Measurements from ENCODE around the gene CACNA1G.

CACNA1G gene

GRCh38 chr17:50550661-50551432 is 9.7 kb upstream of the CACNA1G start:
- H2BK5ac ChIP-seq (ENCODE audit: low read length) = peak overlapping the region; percentile 42
- H3K4me1 ChIP-seq (ENCODE audit: control insufficient read depth in 2 of 2, insufficient read depth in 1 of 2, low read depth in 1 of 2, low read length in 2 of 2) = peaks cover 9 to 11% of the 10 kb centered on the region in 2 donors

GRCh38 chr17:50551433-50551815 is 9.1 kb upstream of the CACNA1G start:
- Histone ChIP-seq H3K36me3 (replicated peaks in 1 of 2; ENCODE audit: control insufficient read depth in 2 of 2, insufficient read depth in 2 of 2, low read length in 2 of 2) (peaks cover 0 to 2% of the 10 kb centered on the region in 2 donors), H2BK120ac (ENCODE audit: low read depth, low read length) (peak overlapping the region; percentile 88), H3K9me3 (replicated peaks in 1 of 2; ENCODE audit: control insufficient read depth in 2 of 2, insufficient read depth in 1 of 2, low read depth in 1 of 2, low read length in 2 of 2) (no peaks in the 10 kb centered on the region), H3K27ac (replicated peaks; ENCODE audit: low read length) (no peak overlapping the region), H3K4ac (ENCODE audit: low read length) (no peak overlapping the region), H3K9ac (ENCODE audit: low read depth, low read length, poor library complexity) (no peak overlapping the region), H2AK5ac (ENCODE audit: low read depth, low read length) (peak overlapping the region; percentile 90), H3K4me2 (ENCODE audit: insufficient read depth, low read length, poor library complexity, severe bottlenecking) (no peak overlapping the region), H3K18ac (ENCODE audit: low read length) (peak overlapping the region; percentile 59), H3K14ac (ENCODE audit: low read length) (no peak overlapping the region), H2BK12ac (ENCODE audit: low read length) (no peak overlapping the region), H3K79me1 (ENCODE audit: low read depth, low read length) (peaks cover 4% of the 10 kb centered on the region), H4K91ac (ENCODE audit: low read depth, low read length, poor library complexity) (no peak overlapping the region), H3K27me3 (ENCODE audit: control insufficient read depth in 3 of 3, insufficient read depth in 3 of 3, low read depth in 1 of 3, low read length in 3 of 3) (no peaks in the 10 kb centered on the region), H2BK5ac (ENCODE audit: low read length) (peak overlapping the region; percentile 42), H3K23ac (ENCODE audit: low read depth, low read length, poor library complexity) (no peak overlapping the region), H3K4me3 (ENCODE audit: low read length in 2 of 2) (no peak overlapping the region), H2AFZ (ENCODE audit: low read length) (no peak overlapping the region), H3K4me1 (ENCODE audit: control insufficient read depth in 2 of 2, insufficient read depth in 1 of 2, low read depth in 1 of 2, low read length in 2 of 2) (peaks cover 11% of the 10 kb centered on the region in 2 donors), H4K8ac (ENCODE audit: low read depth, low read length) (no peak overlapping the region), H2BK15ac (ENCODE audit: low read length) (peak overlapping the region; percentile 82)
- WGBS, 2 donors (ENCODE audit: extremely low coverage in 2 of 2, insufficient read length in 2 of 2, insufficient replicate concordance in 1 of 2) = no CpG with 5 or more reads among the region's 8 CpGs
- DNase-seq (ENCODE audit: low spot score) = no peak

More at GRCh38 chr17:50550661-50551432, 9.7 kb upstream of the CACNA1G start:
- no peak overlapping the region for H2BK12ac ChIP-seq (ENCODE audit: low read length)
- H3K4me3 ChIP-seq (ENCODE audit: low read length in 2 of 2) = no peak overlapping the region
- H4K91ac ChIP-seq (ENCODE audit: low read depth, low read length, poor library complexity) = no peak overlapping the region
- H3K9me3 ChIP-seq (replicated peaks in 1 of 2; ENCODE audit: control insufficient read depth in 2 of 2, insufficient read depth in 1 of 2, low read depth in 1 of 2, low read length in 2 of 2) = no peaks in the 10 kb centered on the region
- DNase-seq (ENCODE audit: low spot score) = peak; percentile 83
- no peak overlapping the region for H3K23ac ChIP-seq (ENCODE audit: low read depth, low read length, poor library complexity)
- H4K8ac ChIP-seq (ENCODE audit: low read depth, low read length) = no peak overlapping the region
- H2BK15ac ChIP-seq (ENCODE audit: low read length) = no peak overlapping the region
- H2AFZ ChIP-seq (ENCODE audit: low read length) = peak overlapping the region; percentile 46
- H3K9ac ChIP-seq (ENCODE audit: low read depth, low read length, poor library complexity) = no peak overlapping the region
- no peak overlapping the region for H2BK120ac ChIP-seq (ENCODE audit: low read depth, low read length)
- no peak overlapping the region for H3K4ac ChIP-seq (ENCODE audit: low read length)
- no peaks in the 10 kb centered on the region for H3K27me3 ChIP-seq (ENCODE audit: control insufficient read depth in 3 of 3, insufficient read depth in 3 of 3, low read depth in 1 of 3, low read length in 3 of 3)
- H3K36me3 ChIP-seq (replicated peaks in 1 of 2; ENCODE audit: control insufficient read depth in 2 of 2, insufficient read depth in 2 of 2, low read length in 2 of 2) = peaks cover 0 to 2% of the 10 kb centered on the region in 2 donors
- H3K27ac ChIP-seq (replicated peaks; ENCODE audit: low read length) = no peak overlapping the region
- no CpG with 5 or more reads among the region's 32 CpGs for WGBS, 2 donors (ENCODE audit: extremely low coverage in 2 of 2, insufficient read length in 2 of 2, insufficient replicate concordance in 1 of 2)
- peaks cover 4% of the 10 kb centered on the region for H3K79me1 ChIP-seq (ENCODE audit: low read depth, low read length)
- H3K18ac ChIP-seq (ENCODE audit: low read length) = peak overlapping the region; percentile 46
- H3K14ac ChIP-seq (ENCODE audit: low read length) = no peak overlapping the region
- H3K4me2 ChIP-seq (ENCODE audit: insufficient read depth, low read length, poor library complexity, severe bottlenecking) = no peak overlapping the region
- H2AK5ac ChIP-seq (ENCODE audit: low read depth, low read length) = peak overlapping the region; percentile 97

- WGBS, 2 donors (ENCODE audit: extremely low coverage in 2 of 2, insufficient read length in 2 of 2, insufficient replicate concordance in 1 of 2) = no CpG with 5 or more reads among the region's 12 CpGs
- Histone ChIP-seq H2BK15ac (ENCODE audit: low read length) (peak overlapping the region; percentile 82), H2BK5ac (ENCODE audit: low read length) (peak overlapping the region; percentile 42), H3K23ac (ENCODE audit: low read depth, low read length, poor library complexity) (no peak overlapping the region), H3K4me2 (ENCODE audit: insufficient read depth, low read length, poor library complexity, severe bottlenecking) (no peak overlapping the region), H2AK5ac (ENCODE audit: low read depth, low read length) (peak overlapping the region; percentile 90), H3K18ac (ENCODE audit: low read length) (no peak overlapping the region), H3K9me3 (replicated peaks in 1 of 2; ENCODE audit: control insufficient read depth in 2 of 2, insufficient read depth in 1 of 2, low read depth in 1 of 2, low read length in 2 of 2) (no peaks in the 10 kb centered on the region), H3K14ac (ENCODE audit: low read length) (no peak overlapping the region), H2BK12ac (ENCODE audit: low read length) (no peak overlapping the region), H4K91ac (ENCODE audit: low read depth, low read length, poor library complexity) (no peak overlapping the region), H2AFZ (ENCODE audit: low read length) (no peak overlapping the region), H3K27ac (replicated peaks; ENCODE audit: low read length) (no peak overlapping the region), H3K9ac (ENCODE audit: low read depth, low read length, poor library complexity) (no peak overlapping the region), H3K4me1 (ENCODE audit: control insufficient read depth in 2 of 2, insufficient read depth in 1 of 2, low read depth in 1 of 2, low read length in 2 of 2) (peaks cover 11% of the 10 kb centered on the region in 2 donors), H4K8ac (ENCODE audit: low read depth, low read length) (peak overlapping the region; percentile 4), H2BK120ac (ENCODE audit: low read depth, low read length) (peak overlapping the region; percentile 88), H3K4ac (ENCODE audit: low read length) (no peak overlapping the region), H3K27me3 (ENCODE audit: control insufficient read depth in 3 of 3, insufficient read depth in 3 of 3, low read depth in 1 of 3, low read length in 3 of 3) (no peaks in the 10 kb centered on the region), H3K36me3 (replicated peaks in 1 of 2; ENCODE audit: control insufficient read depth in 2 of 2, insufficient read depth in 2 of 2, low read length in 2 of 2) (peaks cover 0 to 2% of the 10 kb centered on the region in 2 donors), H3K4me3 (ENCODE audit: low read length in 2 of 2) (no peak overlapping the region), H3K79me1 (ENCODE audit: low read depth, low read length) (peaks cover 4% of the 10 kb centered on the region)
- no peak for DNase-seq (ENCODE audit: low spot score)
Observed at GRCh38 chr17:50551884-50552283, 8.6 kb upstream of the CACNA1G start.

- peaks cover 0 to 2% of the 10 kb centered on the region in 2 donors for H3K36me3 ChIP-seq (replicated peaks in 1 of 2; ENCODE audit: control insufficient read depth in 2 of 2, insufficient read depth in 2 of 2, low read length in 2 of 2)
- H2AFZ ChIP-seq (ENCODE audit: low read length) = no peak overlapping the region
- no peak overlapping the region for H3K18ac ChIP-seq (ENCODE audit: low read length)
- no peak overlapping the region for H3K27ac ChIP-seq (replicated peaks; ENCODE audit: low read length)
- H3K9ac ChIP-seq (ENCODE audit: low read depth, low read length, poor library complexity) = no peak overlapping the region
- H3K79me1 ChIP-seq (ENCODE audit: low read depth, low read length) = peaks cover under 1% of the 10 kb centered on the region
- no peak overlapping the region for H2BK5ac ChIP-seq (ENCODE audit: low read length)
- no peak overlapping the region for H4K8ac ChIP-seq (ENCODE audit: low read depth, low read length)
- H3K9me3 ChIP-seq (replicated peaks in 1 of 2; ENCODE audit: control insufficient read depth in 2 of 2, insufficient read depth in 1 of 2, low read depth in 1 of 2, low read length in 2 of 2) = no peaks in the 10 kb centered on the region
- no peak overlapping the region for H2BK120ac ChIP-seq (ENCODE audit: low read depth, low read length)
- H2BK15ac ChIP-seq (ENCODE audit: low read length) = no peak overlapping the region
- DNase-seq (ENCODE audit: low spot score) = no peak
- H4K91ac ChIP-seq (ENCODE audit: low read depth, low read length, poor library complexity) = no peak overlapping the region
- H3K27me3 ChIP-seq (ENCODE audit: control insufficient read depth in 3 of 3, insufficient read depth in 3 of 3, low read depth in 1 of 3, low read length in 3 of 3) = peaks cover 3 to 14% (median 12%) of the 10 kb centered on the region in 3 experiments
- no peak overlapping the region for H3K23ac ChIP-seq (ENCODE audit: low read depth, low read length, poor library complexity)
- no peak overlapping the region for H2AK5ac ChIP-seq (ENCODE audit: low read depth, low read length)
- H3K4me2 ChIP-seq (ENCODE audit: insufficient read depth, low read length, poor library complexity, severe bottlenecking) = no peak overlapping the region
- H3K4me1 ChIP-seq (ENCODE audit: control insufficient read depth in 2 of 2, insufficient read depth in 1 of 2, low read depth in 1 of 2, low read length in 2 of 2) = peaks cover 9 to 14% of the 10 kb centered on the region in 2 donors
- H3K4ac ChIP-seq (ENCODE audit: low read length) = no peak overlapping the region
- H2BK12ac ChIP-seq (ENCODE audit: low read length) = no peak overlapping the region
- no peak overlapping the region for H3K4me3 ChIP-seq (ENCODE audit: low read length in 2 of 2)
- WGBS, 2 donors (ENCODE audit: extremely low coverage in 2 of 2, insufficient read length in 2 of 2, insufficient replicate concordance in 1 of 2) = no CpG with 5 or more reads among the region's 17 CpGs
- no peak overlapping the region for H3K14ac ChIP-seq (ENCODE audit: low read length)
Observed at GRCh38 chr17:50554201-50554600, 6.3 kb upstream of the CACNA1G start.

Measured in neuronal stem cell (in vitro differentiated cells).